HL-60/S4 treated with retinoic acid at 250 ng/mL for 4 days and 3 days (cell line): ENCODE data around the gene PTPRG.
"Not testable (repeated sequence)": the region's sequence is repeated elsewhere in the genome, so short reads cannot be mapped to it uniquely, and the experiment has no call there.

Experiments
- in situ Hi-C: fragments of 300-500 bp; cut with MboI; formaldehyde crosslinking; loops from 2 replicates; pipeline ENCODE4 v1.7.0; 2022; ENCODE audit warnings: low sequenced_read_pairs

The PTPRG gene

GRCh38 chr3:61681636-61682035, 120.3 kb downstream of the PTPRG start:
- in situ Hi-C loops = no loop called here

DNA sequence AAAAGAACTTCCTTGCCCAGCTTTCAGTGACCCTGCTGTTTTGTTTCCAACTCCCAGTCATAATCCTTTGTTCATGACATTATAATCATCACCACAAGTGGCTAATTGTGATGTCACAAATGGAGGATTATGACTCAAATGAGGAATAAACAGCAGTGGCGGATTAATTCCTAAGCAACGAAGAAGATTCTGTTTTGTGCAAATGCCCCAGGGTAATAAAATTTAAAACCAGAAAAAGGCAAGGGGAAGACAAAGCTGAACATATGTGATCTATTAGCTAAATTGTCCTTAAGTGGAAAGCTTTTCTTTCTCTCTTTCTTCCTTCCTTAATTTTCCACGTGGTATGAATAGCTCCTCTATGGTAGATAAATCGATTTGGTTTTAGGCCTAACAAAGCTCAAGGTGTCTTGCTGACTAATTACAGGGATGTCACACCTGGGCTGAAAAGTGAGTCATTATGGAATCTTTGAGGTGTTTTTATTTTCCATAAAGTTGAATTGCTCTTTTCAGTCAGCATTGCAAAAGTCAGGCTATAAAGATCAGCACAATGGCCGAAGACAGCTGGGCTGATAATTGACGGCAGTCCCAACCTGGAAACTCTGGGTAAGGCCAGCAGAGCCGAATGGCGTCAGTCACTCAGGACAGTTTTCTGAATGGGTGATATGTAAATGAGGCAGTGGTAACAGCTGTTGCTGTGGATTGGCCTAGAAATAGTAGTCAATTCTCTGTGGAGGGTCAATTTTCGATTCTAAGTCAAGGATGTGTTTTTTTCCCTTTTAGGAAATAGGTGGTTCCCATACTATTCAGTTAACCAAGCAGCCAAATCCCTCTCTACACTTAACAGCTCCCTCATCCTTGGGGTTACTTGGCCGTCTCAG, 121.5 kb downstream of the PTPRG start:
- in situ Hi-C loops = no loop called here

DNA sequence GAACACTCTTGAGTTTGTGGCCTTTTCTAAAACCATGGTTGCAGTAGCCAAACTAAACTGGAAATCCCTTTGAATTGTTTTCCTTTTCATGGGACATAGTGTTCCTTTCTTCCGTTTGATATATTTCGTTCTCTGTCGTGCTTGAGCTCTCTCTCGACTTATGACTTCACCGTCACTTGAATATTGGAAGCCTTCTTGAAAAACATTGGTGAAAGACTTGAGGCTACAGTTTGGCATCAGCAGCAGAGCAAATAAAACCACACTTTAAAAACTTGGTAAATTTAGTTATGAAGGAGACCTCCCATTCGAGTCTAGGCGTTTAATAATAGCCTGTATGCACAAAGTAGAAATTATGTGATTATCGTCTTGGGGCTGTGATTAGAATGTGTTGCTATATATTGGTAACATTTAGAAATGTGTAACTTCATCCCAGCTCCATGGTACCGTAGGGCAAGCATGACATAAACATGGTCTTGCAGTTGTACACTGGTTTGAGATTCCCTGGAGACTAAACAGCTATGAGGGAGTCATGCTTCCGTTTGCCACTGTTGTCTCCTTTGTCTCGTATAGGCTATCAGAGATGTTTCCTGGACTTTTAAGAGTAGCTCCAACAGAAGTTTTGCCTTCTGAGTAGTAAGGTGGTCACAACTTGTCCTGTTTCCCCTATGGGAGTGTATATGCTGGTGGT, 122.3 kb downstream of the PTPRG start:
- in situ Hi-C loops = no loop called here

DNA sequence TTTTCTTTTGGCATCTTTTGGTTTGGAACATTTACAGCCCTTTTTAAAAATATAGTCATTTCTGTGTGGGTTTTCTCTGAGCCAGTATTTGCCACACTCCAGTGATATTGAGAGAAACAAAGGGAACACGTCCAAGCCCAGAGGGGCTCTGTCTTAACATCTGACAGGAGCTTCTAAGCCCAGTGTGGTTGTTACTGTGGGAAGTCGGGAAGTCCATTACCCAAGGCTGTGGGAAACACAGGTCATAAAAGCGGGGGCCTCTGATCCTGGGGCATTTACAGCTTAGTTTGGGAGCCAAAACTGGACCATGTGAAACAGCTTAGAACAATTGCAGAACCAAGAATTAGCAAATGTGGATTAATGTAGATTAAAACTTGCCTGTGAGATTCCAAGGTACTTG, 123.0 kb downstream of the PTPRG start:
- in situ Hi-C loops = no loop called here

DNA sequence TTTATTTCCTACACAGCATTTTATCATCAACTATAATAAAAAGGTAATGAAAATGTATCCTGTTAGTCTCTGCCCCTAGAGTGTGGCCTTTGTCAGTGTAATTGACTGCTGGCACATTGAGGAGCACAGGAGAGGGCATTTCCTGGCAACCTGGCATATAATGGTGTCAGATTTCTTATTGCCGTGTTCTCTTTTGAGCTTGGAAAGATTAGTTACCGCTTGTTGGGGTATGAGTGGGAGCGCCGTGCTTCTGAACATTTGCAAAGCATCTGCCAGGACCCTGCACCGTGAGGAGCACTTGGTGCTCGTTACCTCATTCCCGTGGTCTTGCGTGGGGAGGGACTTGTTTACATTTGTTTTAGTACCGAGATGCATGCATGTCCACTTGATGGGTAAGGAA, 124.4 kb downstream of the PTPRG start:
- in situ Hi-C loops = no loop called here

DNA sequence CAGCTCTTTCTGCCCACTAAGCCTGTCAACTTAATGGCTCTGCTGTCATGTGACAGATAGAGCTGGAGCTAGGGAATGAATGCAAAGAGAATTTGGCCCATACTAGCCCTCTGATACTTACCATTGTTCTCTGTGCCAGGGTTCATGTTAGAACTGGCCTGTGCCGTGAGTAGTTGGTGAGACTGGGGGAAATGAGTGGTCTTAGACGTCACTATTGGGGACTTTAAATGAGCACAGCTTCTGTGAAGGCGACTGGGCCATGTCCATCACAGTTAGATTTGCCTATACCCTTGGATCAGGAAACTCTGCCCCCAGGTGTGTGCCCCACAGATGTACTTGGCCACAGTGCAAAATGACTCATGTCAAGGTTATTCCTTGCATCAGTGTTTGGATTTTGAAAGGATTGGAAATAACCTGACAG, 124.9 kb downstream of the PTPRG start:
- in situ Hi-C loops = no loop called here

- in situ Hi-C loops = no loop called here
Observed at GRCh38 chr3:61687206-61687605, 125.8 kb downstream of the PTPRG start.

DNA sequence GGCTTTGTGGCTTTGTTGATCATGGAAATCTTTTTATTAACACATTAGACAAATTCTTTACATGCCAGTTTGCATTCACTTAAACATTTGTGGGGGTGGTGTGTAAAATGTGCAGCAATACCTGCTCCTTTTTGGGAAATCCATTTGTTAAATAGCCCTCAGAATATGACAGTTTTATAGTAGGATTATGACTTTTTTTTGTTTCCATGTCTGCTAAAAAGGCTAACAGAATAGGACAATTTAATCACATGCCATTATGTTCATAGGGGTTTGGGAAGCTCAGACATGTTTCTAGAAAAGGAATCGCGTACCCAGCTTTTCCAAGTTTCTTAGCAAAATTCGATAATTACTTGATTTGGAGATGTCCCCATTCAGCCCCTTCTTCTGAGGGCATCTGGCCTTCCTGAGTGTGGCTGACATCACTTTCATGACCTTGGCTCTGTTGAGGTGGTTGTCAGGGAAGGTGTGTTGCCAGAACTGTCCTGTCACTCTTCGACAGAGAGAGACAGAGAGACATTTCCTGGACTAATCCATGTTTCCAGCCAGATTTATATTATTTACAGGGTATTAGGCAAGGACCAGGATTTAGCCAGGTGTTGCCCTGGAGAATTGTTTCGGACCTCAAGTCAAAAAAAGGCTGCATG, 126.4 kb downstream of the PTPRG start:
- in situ Hi-C loops = no loop called here

GRCh38 chr3:61688307-61688984, 127.1 kb downstream of the PTPRG start:
- in situ Hi-C loops = no loop called here

- in situ Hi-C loops = no loop called here
Observed at GRCh38 chr3:61690016-61690415, 128.6 kb downstream of the PTPRG start.

DNA sequence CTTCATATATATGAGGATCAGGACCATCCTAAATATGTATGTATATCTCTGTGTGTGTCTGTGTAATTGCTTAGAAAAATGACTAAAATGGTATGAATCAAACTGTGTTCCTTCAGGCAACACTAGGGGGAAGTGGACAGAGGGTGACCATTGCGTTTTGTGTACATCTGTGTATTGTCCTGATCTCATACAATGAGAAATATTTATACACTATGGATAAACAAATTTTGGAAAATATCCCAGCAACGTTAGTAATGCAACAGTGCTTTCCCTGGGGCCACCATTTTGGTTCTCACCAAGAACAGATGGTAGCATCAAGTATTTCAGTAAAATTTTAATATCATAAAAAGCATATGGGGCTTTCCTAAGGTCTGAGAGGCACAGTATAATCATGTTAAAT, 130.1 kb downstream of the PTPRG start:
- in situ Hi-C loops = no loop called here

GRCh38 chr3:61697301-61697700, 135.9 kb downstream of the PTPRG start:
- in situ Hi-C loops = no loop called here

DNA sequence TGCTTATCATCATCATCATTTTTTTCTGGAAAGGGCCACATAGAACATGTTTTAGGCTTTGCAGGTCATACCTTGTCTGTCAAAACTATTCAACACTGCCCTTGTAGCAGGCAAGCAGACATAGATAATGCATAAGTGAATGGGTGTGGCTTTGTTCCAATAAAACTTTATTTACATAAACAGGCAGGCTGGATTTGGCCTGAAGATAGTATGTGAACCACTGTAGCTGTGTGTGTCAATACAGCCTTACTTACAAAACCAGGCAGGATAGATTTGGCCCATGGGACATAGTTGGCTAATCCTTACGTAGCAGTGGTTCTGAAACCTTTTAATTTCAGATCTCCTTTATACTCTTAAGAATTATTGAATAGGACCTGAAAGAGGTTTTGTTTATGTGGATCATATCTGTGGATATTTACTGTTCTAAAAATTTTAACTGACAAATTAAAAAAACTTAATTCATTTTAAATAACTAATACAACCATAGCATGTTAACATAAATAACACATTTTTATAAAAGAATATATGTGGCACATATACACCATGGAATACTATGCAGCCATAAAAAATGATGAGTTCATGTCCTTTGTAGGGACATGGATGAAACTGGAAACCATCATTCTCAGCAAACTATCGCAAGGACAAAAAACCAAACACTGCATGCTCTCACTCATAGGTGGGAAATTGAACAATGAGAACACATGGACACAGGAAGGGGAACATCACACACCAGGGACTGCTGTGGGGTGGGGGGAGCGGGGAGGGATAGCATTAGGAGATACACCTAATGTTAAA, 137.1 kb downstream of the PTPRG start:
- in situ Hi-C loops = not testable (repeated sequence)

DNA sequence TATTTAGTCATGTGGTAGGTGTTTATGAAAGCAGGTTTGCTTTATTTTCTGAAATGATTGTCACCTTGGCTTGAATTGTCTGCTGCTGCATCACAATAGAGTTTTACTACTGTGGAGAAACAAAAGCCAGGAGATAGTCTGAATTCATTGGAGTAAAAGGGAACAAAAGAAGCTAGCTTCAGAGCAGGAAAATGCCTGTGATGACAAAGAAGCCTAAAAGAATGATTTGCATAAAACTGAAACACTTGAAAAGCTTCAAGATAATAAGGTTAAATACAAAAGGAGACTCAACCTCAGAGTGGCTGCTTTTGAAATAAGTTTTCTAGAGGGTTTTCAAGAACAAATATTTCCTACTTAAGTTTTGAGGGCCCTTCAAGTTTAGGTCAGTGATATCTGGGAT, 138.3 kb downstream of the PTPRG start:
- in situ Hi-C loops = no loop called here

GRCh38 chr3:61701011-61701410, 139.6 kb downstream of the PTPRG start:
- in situ Hi-C loops = no loop called here

DNA sequence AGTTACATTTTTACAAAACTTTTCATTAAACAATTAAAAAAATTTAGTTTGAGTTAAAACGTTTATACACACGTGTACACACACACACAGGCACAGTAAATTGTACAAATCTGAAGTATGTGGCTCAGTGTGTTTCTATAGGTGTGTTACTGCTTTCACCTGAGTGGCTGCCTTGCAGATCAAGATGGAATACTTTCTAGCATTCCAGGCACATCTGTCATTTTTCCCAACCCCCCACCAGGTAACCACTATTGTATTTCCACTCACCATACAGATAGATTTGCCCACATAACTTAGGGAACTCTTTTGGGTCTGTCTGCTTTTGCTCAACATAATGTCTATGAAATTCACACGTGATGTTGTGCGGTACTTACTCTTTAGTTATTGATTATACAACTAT, 141.1 kb downstream of the PTPRG start:
- in situ Hi-C loops = no loop called here

- in situ Hi-C loops = no loop called here
Observed at GRCh38 chr3:61704807-61705206, 143.4 kb downstream of the PTPRG start.

- in situ Hi-C loops = no loop called here
Observed at GRCh38 chr3:61707492-61707891, 146.1 kb downstream of the PTPRG start.

DNA sequence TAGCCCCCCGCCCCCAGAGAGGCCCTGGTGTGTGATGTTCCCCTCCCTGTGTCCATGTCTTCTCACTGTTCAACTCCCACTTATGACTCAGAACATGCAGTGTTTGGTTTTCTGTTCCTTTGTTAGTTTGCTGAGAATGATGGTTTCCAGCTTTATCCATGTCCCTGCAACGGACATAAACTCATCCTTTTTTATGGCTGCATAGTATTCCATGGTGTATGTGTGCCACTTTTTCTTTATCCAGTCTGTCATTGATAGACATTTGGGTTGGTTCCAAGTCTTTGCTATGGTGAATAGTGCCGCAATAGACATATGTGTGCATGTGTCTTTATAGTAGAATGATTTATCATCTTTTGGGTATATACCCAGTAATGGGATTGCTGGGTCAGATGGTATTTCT, 149.5 kb downstream of the PTPRG start:
- in situ Hi-C loops = not testable (repeated sequence)

- in situ Hi-C loops = no loop called here
Observed at GRCh38 chr3:61714225-61714624, 152.9 kb downstream of the PTPRG start.
